GM21717 (cell line): ENCODE measurements around the gene DIPK2B.

Experiments
- ATAC-seq: cut with Tn5 transposase; IDR thresholded peaks from one replicate; pipeline ENCODE4 v1.9.1; 2021; ENCODE audit warnings: mild to moderate bottlenecking, moderate library complexity; ENCODE audit not compliant: unreplicated experiment

DIPK2B gene, protein sequence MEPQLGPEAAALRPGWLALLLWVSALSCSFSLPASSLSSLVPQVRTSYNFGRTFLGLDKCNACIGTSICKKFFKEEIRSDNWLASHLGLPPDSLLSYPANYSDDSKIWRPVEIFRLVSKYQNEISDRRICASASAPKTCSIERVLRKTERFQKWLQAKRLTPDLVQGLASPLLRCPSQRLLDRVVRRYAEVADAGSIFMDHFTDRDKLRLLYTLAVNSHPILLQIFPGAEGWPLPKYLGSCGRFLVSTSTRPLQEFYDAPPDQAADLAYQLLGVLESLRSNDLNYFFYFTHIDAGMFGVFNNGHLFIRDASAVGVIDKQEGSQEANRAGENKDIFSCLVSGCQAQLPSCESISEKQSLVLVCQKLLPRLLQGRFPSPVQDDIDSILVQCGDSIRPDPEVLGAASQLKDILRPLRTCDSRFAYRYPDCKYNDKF

DNA sequence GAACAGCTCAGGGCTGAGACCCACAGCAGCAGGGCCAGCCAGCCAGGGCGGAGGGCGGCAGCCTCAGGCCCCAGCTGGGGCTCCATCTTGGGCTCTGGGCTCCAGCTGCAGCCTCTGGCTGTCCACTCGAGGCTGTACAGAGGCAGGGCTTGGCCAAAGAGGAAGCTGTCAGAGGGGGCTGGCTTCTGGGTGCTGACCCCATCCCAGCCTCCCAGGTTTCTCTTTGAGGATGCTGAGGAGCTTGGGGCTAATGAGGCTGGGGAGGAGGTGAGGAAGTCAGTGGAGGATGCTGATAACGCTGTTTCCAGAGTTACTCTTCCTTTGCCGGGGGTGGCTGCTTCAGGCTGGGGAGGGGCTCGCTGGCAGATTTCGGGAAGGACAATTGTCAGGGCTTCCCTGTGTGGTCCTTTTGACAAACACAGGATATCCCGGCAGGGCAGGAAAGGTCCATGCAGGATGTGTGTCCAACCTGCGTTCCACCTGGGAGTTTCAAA is at the start of gene DIPK2B:
Gene DIPK2B (minus strand): TSS at position 136 of the 494 bp plus-strand sequence. CDS start 50 bp downstream, at position 86.
- no peak for ATAC-seq

DNA sequence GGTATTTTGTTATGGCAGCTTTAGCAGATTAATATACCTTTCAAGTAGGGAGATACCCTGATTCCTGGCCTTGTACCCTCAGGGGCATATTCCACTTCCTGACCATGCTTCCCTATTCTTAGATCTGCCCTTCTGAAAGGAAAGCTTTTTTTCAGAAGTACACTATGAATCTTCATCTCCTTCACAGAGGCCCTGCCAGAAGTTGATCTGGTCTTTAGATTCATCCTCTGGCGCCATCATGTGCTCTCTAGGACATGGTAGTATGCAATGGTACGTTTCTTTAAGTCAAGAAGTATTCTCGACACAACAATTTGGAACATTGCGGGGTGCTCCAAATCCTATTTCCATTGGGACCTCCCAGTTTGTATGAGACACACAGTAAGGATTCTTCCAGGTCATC is 39.6 kb upstream of the DIPK2B start:
- no peak for ATAC-seq

DNA sequence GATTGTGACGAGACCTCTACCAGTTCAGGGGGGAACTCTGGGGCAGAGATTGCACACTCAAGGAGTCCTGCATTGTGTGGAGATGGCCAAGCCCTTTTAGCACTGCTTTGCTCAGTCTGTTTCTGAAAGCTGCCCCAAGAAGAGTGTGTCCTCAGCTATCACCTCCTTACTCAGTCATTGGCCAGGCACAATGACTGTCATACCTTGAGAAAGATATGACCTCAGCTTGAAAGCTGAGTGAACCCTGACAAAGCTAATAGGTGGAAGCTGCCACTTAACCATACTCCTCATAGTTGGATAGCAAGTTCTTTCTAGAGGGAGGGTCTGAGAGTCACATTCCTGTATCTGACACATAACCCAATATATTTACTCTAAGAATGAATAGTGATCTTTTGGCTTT is 37.8 kb upstream of the DIPK2B start:
- ATAC-seq, result no peak

DNA sequence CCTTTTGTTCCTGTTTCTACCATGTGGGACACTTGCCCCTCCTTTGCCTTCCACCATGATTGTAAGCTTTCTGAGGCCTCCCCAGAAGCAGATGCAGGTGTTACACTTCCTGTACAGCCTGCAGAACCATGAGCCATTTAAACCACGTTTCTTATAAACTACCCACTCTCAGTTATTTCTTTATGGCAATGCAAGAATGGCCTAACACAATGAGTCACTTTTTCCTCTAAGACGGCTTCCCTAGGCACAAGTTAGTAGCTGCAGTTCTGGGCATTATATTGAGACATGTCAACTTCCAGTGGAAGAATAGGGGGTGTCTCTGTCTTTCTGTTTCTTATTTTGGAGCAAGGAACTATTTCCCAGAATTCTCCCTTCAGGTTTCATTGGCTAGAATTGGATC is 32.9 kb upstream of the DIPK2B start:
- no peak for ATAC-seq

DNA sequence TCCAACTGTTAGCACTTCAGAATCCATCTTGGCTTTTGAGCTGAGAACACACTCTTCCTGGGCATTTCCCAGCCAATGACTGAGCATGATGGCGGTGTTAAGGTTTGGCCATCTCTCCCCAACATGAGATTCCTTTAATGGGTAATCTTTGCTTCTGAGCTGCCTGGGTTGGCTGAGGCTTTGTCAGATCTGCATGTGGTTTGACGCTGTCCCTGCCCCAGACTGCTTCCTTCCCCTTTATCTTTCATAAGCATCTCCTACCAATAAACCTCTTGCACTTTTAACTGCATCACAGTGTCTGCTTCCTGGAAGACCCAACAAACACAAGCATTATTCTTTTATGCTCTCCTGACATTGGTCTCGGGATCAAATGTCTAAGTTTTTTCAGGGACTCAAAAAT is 31.5 kb upstream of the DIPK2B start:
- no peak for ATAC-seq

DNA sequence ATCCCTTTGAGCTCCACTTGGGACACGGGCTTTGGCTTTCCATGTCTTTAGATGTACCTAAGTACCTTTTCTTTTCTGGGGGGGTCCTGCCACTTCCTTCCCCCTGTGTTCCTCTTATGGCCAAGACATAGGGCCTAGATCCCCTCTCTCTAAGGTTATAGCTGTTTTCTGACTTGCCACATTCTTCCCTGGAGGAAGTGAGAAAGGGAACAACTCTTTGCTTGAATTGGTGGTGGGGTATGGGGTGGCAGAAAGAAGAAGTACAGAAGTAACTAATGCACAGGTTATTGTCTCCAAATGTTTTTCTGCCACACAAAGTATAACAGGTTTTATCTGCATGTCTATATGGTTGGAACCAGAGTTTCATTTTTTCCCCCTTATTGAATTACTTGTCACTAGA is 29.7 kb upstream of the DIPK2B start:
- no peak for ATAC-seq

DNA sequence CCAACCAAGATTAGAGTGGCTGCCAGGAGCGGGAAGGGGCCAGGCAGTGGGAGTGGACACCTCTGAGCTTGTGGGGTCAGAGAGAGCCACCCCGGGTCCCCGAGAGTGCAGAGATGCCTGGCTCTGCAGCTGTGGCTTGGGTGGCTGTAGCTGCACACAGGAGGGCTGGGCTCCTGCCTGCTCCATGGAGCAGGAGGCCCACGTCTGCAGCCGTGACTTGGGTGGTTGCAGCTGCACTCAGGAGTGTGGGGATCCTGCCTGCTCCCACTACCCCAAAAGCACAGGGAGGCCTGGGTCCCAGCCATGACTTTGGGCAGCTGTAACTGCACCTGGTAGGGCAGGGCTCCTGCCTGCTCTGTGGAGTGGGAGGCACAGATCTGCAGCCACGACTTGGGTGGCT is 28.7 kb upstream of the DIPK2B start:
- ATAC-seq, result no peak

DNA sequence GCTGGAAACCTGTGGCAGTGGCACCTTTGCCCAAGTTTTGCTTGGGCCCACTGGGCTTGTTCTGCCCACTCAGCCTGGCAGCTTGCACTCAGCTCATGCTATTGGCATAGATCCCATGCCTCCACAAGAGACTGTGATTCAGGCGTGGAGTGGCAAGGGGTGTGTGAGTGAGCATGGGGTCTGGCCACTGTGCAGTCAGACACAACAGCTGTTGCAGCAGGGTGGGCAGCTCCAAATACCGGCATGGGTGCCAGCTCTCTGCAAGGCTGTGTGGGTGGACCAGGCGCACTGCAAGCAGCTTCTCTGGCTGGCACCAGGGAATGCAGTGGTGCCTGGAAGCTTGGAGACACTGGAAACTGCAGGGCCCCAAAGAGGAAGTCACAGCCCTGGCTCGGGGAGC is 27.4 kb upstream of the DIPK2B start:
- no peak for ATAC-seq

DNA sequence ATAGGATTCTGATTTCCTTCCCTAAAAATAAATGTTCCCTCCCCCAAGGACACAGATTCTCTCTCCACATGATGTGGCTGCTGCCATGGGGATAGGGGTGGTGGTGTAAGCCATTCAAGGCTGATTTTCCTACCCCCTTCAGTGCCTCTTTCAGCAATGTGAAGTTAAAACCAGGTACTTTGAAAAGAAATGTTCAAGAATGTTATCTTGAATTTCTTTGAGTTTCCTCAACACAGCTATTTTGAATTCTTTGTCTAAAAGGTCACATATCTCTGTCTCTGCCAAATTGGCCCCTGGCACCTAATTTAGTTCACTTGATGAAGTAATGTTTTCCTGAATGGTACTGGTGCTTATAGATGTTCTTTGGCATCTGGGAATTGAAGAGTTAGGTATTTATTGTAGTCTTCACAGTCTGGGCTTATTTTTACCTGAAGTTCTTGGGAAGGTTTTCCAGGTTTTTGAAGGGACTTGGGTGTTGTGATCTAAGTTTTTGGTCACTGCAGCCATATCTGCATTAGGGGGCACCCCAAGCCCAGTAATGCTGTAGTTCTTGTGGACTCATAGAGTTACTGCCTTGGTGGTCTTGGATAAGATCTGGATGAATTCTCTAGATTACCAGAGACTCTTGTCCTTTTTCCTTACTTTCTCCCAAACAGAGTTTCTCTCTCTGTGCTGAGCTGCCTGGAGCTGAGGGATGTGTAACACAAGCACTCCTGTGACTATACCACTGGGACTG is 7.6 kb upstream of the DIPK2B start:
- ATAC-seq, result no peak

DNA sequence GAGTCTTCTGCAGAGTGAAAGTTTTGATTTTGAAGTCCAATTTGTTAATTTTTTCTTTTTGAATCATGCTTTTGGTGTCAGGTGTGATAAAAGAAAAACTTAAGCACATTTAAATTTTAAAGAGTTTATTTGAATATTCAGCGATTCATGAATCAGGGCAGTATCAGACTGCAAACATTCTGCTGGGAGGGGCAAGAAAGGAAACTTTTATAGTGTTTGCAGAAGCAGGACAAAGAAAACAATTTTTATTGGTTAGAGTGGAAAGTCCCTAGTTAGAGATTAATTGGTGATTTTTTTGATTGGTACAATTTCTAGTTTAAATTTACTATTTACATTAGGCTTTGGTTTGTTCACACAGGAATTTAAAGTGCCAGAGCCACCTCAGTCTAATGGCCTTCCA is 1.5 kb upstream of the DIPK2B start:
- ATAC-seq, result no peak

DNA sequence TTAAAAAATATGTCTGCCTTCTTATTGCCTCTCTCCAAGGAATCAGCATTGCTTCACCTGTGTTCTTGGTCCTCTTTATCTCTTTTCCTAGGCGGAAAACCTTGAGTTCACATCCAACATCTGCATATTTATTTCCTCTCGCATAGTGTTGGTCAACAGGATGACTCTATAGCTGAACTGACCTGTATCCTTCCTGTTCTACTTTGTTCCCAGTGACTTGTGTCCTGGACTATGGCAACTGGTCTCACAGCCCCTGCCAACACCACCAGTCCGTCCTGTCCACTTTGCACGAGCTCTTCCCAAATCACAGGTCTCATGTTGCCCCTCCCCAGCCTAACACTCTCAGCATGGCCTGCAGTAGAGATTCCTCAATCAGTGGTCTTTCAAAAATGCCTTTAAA is 2.0 kb downstream of the DIPK2B start:
- ATAC-seq, result no peak

DNA sequence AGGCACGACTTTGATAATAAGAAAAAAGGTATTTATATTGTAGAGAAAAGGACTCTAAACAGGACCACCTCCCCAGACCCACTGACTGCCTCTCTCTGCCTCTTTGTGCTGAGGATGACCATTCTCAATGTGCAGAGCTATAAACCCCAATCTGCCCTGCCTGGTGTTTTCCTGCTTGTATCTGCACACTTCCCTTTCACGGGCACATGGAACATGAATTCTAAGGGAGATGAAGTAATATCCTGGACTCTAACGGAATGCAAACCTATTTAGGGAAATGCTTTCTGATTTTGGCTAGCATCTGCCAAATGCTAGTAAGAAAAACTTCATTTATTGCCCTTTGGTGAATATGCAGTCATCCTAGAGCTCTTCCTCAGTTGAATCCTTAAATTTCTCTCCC is 2.4 kb downstream of the DIPK2B start:
- ATAC-seq, result no peak

DNA sequence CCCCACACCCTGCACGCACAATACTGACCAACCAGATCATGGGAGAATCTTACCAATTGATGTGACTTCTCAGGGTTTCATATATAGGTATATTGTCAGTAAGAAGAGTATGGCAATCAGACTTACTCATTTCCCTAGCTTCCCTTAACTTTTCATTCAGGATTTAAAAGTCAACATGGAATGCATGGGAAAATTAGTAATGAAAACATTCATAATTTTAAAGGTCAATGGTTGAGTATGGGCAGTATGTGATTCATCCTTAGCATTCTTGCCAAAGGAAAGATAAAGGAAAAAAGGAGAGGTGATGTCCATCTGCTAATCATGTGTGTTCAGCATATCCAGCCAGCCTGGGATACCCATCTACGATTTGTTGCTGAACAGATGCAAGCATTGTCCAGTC is 4.0 kb downstream of the DIPK2B start:
- ATAC-seq, result no peak

DNA sequence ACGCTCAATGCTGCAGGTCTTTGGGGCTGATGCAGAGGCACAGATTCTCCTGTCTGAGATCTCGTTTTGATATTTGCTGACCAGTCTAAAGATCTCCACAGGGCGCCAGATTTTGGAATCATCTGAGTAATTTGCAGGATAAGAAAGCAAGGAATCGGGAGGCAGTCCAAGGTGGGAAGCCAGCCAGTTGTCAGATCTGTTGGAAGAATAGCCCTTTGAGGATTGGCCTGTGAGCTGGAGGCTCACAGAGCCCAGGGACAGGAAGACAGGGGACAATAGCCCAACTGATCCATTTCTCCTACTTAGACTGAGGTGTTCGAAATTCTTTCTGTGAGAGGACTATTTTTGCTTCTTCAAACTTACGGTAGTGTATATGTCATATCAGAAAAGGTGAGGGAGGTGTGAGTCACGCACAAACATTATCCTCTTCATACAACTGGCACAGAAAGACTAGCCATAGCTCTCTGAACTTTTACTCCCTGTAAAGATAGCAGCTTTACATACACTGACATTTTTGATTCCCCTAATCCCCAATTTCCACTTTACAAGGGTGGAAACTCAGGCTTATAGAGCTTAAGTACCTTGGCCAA is 8.8 kb downstream of the DIPK2B start:
- ATAC-seq, result peak; percentile 4

DNA sequence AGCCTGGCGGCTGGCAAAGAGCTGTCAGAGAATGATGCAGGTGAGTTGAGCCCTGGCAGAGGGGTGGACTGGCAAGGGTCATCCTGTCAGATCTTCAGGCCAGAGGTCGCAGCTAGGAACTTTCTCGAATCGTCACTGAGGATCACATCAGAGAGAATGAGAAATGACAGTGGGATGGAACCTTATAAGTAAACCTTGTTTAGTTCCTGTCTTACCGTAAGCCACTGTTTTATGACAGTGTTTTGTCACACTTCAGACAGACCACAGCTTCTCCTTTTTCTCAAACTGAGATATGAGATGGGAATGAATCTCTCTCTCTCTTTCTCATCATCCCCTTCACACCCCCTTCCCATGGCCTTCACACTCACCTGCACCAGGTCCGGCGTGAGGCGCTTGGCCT is 9.3 kb downstream of the DIPK2B start:
- peak; percentile 73 for ATAC-seq

DNA sequence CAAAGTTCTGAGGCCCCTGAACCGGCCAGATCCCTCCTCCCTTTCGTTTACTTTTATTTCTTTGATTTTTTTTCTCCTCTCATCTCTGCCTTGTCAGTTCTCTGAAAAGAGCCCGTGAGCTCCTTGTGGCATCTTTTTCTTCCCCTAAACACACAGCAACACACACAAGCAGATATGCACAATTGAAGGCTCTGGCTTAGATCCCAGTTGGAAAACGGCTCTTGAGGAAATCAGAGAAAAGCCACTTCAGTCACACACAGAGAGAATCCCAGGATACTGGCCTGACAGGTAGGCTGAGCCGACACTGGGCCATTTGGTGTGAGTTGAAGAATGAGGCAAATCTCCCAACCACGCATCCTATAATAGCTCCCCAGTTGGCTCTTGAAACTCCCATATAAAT is 12.9 kb downstream of the DIPK2B start:
- no peak for ATAC-seq

DNA sequence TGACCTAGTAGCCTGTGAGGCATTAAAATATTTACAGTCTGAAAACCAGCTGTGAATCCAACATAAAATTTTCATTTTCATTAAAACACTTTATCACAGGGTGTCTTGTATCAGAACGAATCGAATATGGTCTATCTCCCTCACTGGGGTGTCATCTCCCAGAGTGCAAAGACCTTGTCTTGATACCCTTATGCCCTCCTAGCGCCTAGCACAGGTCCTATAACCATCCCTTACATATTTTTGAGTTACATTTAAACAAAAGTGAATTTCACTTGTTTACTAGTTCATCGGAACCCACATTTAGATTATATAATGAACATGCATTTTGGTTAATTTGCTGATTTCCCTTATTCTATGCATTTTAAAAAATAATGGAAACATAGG is 14.0 kb downstream of the DIPK2B start:
- ATAC-seq, result peak; percentile 20

DNA sequence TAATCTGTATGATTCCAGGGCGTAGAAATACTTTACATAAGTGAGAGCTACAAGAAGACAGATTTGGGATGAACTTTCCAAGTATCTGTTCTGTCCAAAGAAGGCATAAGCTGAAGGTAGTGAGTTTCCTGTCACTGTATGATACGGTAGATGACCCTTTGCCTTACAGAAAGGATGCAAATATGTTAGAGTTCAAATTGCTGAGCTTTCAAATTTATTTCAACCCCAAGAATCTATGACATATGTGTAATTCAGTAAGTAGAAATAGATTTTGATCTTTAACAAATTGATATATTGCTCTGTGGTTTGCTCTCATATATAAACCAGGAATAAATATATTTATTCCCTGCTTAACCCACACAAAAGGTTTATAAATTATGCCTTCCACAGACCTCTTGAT is 16.5 kb downstream of the DIPK2B start:
- no peak for ATAC-seq

DNA sequence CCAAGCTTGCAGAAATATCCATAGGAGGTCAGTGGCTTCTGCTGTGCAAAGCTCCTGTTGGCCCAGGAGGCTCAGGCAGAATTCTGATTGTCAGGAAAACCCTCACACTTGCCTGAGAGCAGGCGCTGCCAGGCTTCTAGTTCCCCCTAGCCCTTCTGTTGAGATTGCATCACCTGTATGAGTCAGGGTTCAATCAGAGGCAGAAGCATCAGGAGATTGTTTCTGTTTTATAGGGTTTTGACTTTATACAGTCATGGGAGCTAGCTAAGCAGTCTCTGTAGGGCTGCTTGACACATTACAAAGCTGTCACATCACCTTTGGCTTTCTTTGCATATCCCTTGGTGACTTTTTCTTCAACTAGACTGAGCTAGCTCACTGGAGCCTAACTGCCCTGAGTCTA is 27.8 kb downstream of the DIPK2B start:
- ATAC-seq, result no peak

DNA sequence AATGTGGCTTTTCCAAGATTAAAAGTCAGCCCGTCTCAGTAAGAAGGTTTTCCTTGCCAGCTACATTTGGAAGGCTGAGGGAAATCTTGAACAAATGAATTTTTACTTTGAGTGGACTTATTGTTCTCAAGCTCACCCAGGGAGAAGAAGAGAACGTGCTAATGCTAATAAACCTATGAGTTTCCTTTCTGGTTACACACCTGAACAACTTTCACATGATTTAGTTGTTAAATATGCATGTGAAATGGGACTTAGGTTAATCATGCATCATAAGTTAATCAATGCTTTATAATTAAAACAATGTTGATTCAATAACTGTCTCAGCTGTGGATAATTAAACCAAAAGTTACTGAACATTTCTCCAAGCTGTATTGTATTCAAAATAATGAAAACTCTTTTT is 33.9 kb downstream of the DIPK2B start:
- ATAC-seq, result no peak

DNA sequence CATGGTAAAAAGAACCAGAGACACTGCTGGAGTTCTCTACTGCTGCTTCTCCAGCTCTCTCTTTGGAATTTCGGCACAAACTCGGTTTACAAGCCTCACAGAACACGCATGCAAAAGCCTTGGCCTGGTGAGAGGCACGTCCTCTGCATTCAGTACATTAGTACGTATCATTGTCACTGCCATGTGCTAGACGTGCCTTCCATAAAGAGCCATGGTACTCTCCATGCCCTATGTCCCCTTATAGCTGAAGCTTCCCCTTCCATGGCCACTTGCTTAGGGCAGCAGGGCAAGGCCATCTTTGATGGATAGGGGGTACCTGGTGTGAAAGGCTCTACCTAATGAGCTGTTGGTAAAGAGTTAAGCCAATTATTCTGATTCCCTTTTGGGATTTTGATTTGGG is 35.0 kb downstream of the DIPK2B start:
- no peak for ATAC-seq

DNA sequence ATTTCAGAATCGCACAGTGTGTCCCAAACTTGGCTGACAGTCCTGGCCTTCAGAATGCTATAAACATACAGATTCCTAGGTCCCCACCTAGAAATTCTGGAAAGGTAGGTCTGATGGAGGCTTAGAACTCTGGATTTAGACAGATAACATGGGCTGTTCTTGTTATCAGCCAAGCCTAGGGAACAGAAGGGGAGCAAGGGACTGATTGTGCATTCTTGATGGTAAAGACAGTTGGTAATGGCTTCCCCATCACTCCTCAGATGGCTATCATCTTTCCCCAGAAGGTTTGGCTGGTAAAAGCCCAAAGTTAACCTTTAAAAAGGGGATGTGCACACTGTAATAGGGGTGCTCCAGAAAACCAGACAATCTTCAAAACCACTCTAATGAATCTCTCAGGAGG is 35.7 kb downstream of the DIPK2B start:
- no peak for ATAC-seq
